Esophagus muscularis mucosa (tissue), 4 donors: ENCODE measurements around the gene HAPSTR1. TPM values are rescaled to one million over a fixed set of nuclear protein-coding genes. Genes with fewer than 3 reads are reported as not detected.
"Not testable (repeated sequence)": the region's sequence is repeated elsewhere in the genome, so short reads cannot be mapped to it uniquely, and the experiment has no call there.

Experiments
- DNase-seq: peaks from one replicate; pipeline ENCODE4 v3.0.0-alpha.2; 2017; ENCODE audit errors: extremely low spot score
- H3K27ac ChIP-seq, 4 donors: fragments of 200-600 bp; sonication (generic); replicated peaks in 1 of 4; 1 replicate in 3 of 4; 2 replicates in 1 of 4; pipeline ENCODE4 v1.5.1; 2016 to 2019; ENCODE audit warnings: mild to moderate bottlenecking in 1 of 4
- H3K27me3 ChIP-seq, 4 donors: fragments of 200-600 bp; sonication (generic); one replicate each; pipeline versions ENCODE4 v1.5.1 to v1.6.0; 2016 to 2019
- H3K36me3 ChIP-seq, 4 donors: fragments of 200-600 bp; sonication (generic); one replicate each; pipeline ENCODE4 v1.5.1; 2016 to 2019
- H3K4me1 ChIP-seq, 4 donors: fragments of 200-600 bp; sonication (generic); one replicate each; pipeline ENCODE4 v1.5.1; 2016 to 2019
- H3K4me3 ChIP-seq, 4 donors: fragments of 200-600 bp; sonication (generic); 1 replicate in 2 of 4; 2 replicates in 2 of 4; pipeline ENCODE4 v1.5.1; 2016 to 2019; ENCODE audit warnings: mild to moderate bottlenecking in 4 of 4, moderate library complexity in 1 of 4
- H3K9me3 ChIP-seq, 4 donors: fragments of 200-600 bp; sonication (generic); 1 replicate in 3 of 4; 2 replicates in 1 of 4; pipeline ENCODE4 v1.5.1; 2016 to 2019
- EP300 ChIP-seq: sonication (generic); formaldehyde crosslinking; IDR thresholded peaks from one replicate; pipeline ENCODE4 v1.6.1; 2017; ENCODE audit warnings: antibody characterized with exemption
- POLR2A ChIP-seq: fragments of 450-650 bp; IDR thresholded peaks from one replicate; pipeline ENCODE4 v1.6.1; 2017; ENCODE audit warnings: antibody characterized with exemption, moderate library complexity, mild to moderate bottlenecking, low read depth
- POLR2AphosphoS5 ChIP-seq, 2 donors: sonication (generic); formaldehyde crosslinking; IDR thresholded peaks; one replicate each; pipeline ENCODE4 v1.6.1; 2017; ENCODE audit warnings: antibody characterized with exemption in 2 of 2
- WGBS: methylation state at CpG from one replicate; pipeline ENCODE4 v1.1.5; 2018; 5-methylcytosine and 5-hydroxymethylcytosine counted together
- intact Hi-C: fragments of 100-400 bp; cut with DNase I; formaldehyde crosslinking; loops from one replicate; pipeline ENCODE4 v1.15.1; 2023
- total RNA-seq, 4 donors: library from RNA; depleted of rRNA; stranded (reverse); fragments of >200 nt; gene quantifications; one replicate each; pipeline versions ENCODE4 v1.1.0 to v1.2.1, GENCODE V29; 2016
- TF ChIP-seq, protein P1 (sequence below), 3 experiments: fragments of 200-600 bp in 2 of 3; fragments of 450-650 bp in 1 of 3; sonication (generic) in 2 of 3; IDR thresholded peaks; one replicate each; pipeline ENCODE4 v1.5.1; 2017 to 2019; ENCODE audit warnings: antibody characterized with exemption in 3 of 3, mild to moderate bottlenecking in 2 of 3, moderate library complexity in 1 of 3

Gene HAPSTR1
- total RNA-seq, 4 donors from 2014 or later, result 51.7 to 65.2 (median 57.1) TPM

DNA sequence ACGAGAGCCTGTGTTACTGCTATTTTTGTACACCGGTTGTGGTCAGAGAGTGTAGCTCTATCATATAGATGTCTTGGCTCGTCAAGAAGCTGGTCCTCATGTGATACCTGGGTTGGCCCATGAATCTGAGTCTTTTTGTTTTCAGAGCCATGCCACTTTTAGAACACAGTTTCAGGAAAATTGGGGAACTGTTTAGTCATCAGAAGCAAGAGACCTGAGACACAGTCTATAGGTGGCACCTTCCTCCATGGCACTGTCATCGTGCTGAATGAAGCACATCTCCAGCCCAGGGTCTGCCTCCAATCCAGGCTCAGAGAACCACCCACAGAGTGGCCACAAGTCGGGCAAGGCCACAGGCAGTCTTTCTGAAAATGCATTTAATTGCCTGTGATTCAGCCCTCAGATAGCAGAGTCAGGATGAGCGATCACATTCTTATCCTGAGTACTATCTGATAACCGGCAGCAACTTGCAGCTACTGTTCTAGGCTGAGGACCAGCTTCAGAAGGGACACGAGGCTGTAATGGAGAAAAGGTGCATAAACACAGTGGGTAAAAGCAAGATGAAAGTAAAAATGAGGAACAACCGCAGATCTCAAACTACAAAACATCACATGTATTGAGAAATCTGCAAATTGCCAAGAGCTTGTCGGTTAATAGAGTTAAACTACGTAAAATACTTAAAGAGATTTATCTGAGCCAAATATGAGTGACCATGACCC lies 14.2 kb upstream of the HAPSTR1 start:
- no peaks in the 10 kb centered on the region for H3K9me3 ChIP-seq
- no peak for DNase-seq
- H3K36me3 ChIP-seq, result no peaks in the 10 kb centered on the region
- peak overlapping the region in 1 of 4 donors; percentile 1 for H3K27ac ChIP-seq
- H3K27me3 ChIP-seq, result peaks cover 0 to 9% (median 0%) of the 10 kb centered on the region in 4 donors
- intact Hi-C loops, result no loop called here
- no peaks in the 10 kb centered on the region for H3K4me1 ChIP-seq
- 79% methylated on average over 11 of the region's 11 CpGs for WGBS
- TF ChIP-seq, protein P1, sequence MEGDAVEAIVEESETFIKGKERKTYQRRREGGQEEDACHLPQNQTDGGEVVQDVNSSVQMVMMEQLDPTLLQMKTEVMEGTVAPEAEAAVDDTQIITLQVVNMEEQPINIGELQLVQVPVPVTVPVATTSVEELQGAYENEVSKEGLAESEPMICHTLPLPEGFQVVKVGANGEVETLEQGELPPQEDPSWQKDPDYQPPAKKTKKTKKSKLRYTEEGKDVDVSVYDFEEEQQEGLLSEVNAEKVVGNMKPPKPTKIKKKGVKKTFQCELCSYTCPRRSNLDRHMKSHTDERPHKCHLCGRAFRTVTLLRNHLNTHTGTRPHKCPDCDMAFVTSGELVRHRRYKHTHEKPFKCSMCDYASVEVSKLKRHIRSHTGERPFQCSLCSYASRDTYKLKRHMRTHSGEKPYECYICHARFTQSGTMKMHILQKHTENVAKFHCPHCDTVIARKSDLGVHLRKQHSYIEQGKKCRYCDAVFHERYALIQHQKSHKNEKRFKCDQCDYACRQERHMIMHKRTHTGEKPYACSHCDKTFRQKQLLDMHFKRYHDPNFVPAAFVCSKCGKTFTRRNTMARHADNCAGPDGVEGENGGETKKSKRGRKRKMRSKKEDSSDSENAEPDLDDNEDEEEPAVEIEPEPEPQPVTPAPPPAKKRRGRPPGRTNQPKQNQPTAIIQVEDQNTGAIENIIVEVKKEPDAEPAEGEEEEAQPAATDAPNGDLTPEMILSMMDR (IDR thresholded peaks at IDR 0.05), result no peak
- H3K4me3 ChIP-seq, result no peak overlapping the region

DNA sequence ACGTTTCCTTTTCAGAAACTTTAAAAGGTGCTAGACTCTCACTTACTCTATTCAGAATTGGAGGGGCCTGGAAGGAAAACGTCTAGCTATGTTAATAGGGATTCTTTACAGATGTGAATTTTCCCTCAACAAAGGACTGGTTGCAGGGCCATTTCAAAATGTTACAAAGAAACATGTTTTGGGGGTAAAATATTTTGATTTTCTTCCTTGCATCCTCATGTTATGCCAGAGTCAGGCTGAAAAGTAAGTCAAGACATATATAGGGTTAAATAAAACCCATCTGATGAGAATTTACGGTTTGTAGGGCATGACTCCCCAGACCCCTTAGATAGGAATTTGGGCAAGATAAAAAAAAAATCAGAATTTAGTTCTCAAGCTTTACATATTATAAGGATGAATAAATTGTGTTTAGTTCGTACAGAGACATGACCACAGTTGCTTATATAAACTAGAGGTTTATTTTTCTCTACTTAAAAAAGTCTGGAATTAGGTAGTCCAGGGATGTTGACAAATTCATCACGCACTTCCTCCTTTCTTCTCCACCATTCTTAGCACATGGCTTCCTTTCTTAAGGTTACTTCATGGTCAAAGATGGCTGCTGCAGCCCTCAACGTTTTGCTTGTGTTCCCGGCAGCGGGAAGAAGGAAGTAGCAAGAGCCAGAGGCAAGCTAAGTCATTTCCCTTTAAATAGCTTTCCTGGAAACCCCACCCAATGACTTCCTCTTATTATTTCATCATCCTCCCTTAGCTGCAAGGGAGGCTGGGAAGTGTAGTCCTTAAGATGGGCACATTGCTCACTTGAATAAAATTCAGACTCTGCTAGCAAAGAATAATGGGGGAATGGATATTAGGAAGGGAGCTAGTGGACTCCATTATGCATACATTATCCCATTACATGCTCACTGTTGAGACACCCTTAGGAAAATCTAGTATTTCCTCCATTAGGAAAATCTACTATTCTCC lies 12.7 kb upstream of the HAPSTR1 start:
- H3K4me1 ChIP-seq, H3K9me3 ChIP-seq, H3K27me3 ChIP-seq, intact Hi-C loops, DNase-seq, H3K36me3 ChIP-seq, H3K4me3 ChIP-seq: not testable (repeated sequence)
- peak overlapping the region in 2 of 4 donors; percentile 8 to 24 for H3K27ac ChIP-seq
- WGBS, result 66% methylated on average over 8 of the region's 8 CpGs
- TF ChIP-seq EP300, result peak; percentile 31
- TF ChIP-seq POLR2AphosphoS5 (IDR thresholded peaks at IDR 0.05), result peak; percentile 71

DNA sequence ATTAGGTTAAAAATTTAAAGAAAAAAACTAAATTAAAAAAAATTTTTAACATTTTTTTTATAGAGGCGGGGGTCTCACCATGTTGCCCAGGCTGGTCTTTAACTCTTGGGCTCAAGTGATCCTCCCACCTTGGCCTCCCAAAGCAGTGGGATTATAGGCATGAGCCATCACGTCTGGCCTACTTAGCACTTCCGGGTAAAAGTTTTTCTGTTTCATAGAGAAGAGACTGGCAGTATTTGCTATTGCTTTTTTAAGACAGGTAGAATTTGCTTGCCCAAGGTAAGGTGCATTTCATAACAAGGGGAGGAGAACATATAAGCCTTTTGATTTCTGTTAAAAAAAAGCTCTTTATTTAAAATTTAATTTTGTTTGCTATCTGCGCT lies 12.0 kb upstream of the HAPSTR1 start:
- Histone ChIP-seq H3K27ac (no peak overlapping the region), H3K36me3 (no peaks in the 10 kb centered on the region), H3K4me1 (no peaks in the 10 kb centered on the region), H3K4me3 (no peak overlapping the region), H3K9me3 (no peaks in the 10 kb centered on the region), H3K27me3 (peaks cover 0 to 3% (median 0%) of the 10 kb centered on the region in 4 donors)
- TF ChIP-seq, protein P1 (IDR thresholded peaks at IDR 0.05), result no peak
- TF ChIP-seq POLR2AphosphoS5 (IDR thresholded peaks at IDR 0.05) (no peak), POLR2A (no peak), EP300 (no peak)
- intact Hi-C loops, result no loop called here
- no peak for DNase-seq
- 98% methylated on average over 4 of the region's 4 CpGs for WGBS

DNA sequence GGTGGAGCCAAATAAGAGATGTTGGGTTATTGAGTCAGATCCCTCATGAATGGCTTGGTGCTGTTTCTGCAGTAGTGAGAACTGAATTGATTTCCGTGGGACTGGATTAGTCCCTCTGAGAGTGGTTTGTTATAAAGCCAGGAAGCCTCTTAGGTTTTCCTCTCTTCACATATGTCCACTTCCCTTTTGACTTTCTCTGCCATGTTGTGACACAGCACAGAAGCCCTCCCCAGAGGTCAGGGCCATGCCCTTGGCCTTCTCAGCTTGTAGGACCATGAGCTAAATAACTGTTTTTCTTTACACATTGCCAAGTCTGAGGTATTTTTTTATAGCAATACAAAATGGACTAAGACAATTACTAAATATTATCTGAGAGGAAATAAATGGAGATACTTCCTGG lies 10.3 kb upstream of the HAPSTR1 start:
- DNase-seq, result no peak
- peaks cover 0 to 4% (median 2%) of the 10 kb centered on the region in 4 donors for H3K4me1 ChIP-seq
- intact Hi-C loops, result no loop called here
- H3K9me3 ChIP-seq, result no peaks in the 10 kb centered on the region
- WGBS, result 65% methylated on average over 1 of the region's 1 CpG
- TF ChIP-seq, protein P1 (IDR thresholded peaks at IDR 0.05), result no peak
- TF ChIP-seq POLR2A (no peak), EP300 (no peak), POLR2AphosphoS5 (IDR thresholded peaks at IDR 0.05) (no peak)
- no peak overlapping the region for H3K27ac ChIP-seq
- no peak overlapping the region for H3K4me3 ChIP-seq
- H3K27me3 ChIP-seq, result no peaks in the 10 kb centered on the region
- no peaks in the 10 kb centered on the region for H3K36me3 ChIP-seq

DNA sequence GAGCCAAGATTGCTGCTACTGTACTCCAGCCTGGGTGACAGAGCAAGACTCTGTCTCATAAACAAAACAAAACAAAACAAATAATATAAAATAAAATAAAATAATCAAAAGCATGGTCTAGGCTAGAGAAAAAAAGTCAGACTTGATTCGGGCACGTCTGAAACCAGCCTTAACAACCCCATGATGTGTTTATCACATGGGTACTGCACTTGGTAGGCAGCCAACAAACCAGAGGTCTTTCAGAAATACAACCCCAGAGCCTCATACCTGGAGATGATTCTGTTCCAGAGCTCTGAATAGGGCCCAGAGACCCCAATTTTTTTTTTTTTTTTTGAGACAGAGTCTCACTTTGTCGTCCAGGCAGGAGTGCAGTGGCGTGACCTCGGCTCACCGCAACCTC lies 9.6 kb upstream of the HAPSTR1 start:
- Histone ChIP-seq H3K27me3 (no peaks in the 10 kb centered on the region), H3K4me1 (peaks cover 0 to 4% (median 2%) of the 10 kb centered on the region in 4 donors), H3K9me3 (no peaks in the 10 kb centered on the region), H3K36me3 (no peaks in the 10 kb centered on the region), H3K4me3 (no peak overlapping the region), H3K27ac (no peak overlapping the region)
- no peak for DNase-seq
- intact Hi-C loops, result no loop called here
- TF ChIP-seq, protein P1 (IDR thresholded peaks at IDR 0.05), result no peak
- no peak for TF ChIP-seq POLR2A
- TF ChIP-seq POLR2AphosphoS5 (IDR thresholded peaks at IDR 0.05), result no peak
- no peak for TF ChIP-seq EP300
- 68% methylated on average over 6 of the region's 6 CpGs for WGBS
